EH (cell line): ENCODE data around the gene LCT.
"Not testable (repeated sequence)": the region's sequence is repeated elsewhere in the genome, so short reads cannot be mapped to it uniquely, and the experiment has no call there.

Experiments used
- DNase-seq: peaks from one replicate; pipeline ENCODE4 v3.0.0-alpha.2; 2015; ENCODE audit warnings: low read depth

The LCT gene

GRCh38 chr2:135831180-135831812 is 5.7 kb downstream of the LCT start:
- DNase-seq: no peak

GRCh38 chr2:135829378-135830135 is 7.4 kb downstream of the LCT start:
- DNase-seq: no peak

- DNase-seq: no peak
Observed at GRCh38 chr2:135826544-135826943, 10.4 kb downstream of the LCT start.

- no peak for DNase-seq
Observed at GRCh38 chr2:135825550-135826176, 11.3 kb downstream of the LCT start.

GRCh38 chr2:135825131-135825530 is 11.9 kb downstream of the LCT start:
- DNase-seq: no peak

GRCh38 chr2:135822855-135823254 is 14.1 kb downstream of the LCT start:
- DNase-seq: no peak

GRCh38 chr2:135821190-135821589 is 15.8 kb downstream of the LCT start:
- no peak for DNase-seq

GRCh38 chr2:135820003-135820618 is 16.9 kb downstream of the LCT start:
- DNase-seq: peak; percentile 55

GRCh38 chr2:135818937-135819610 is 17.9 kb downstream of the LCT start:
- peak; percentile 56 for DNase-seq

- DNase-seq: peak; percentile 37
Observed at GRCh38 chr2:135817951-135818350, 19.0 kb downstream of the LCT start.

GRCh38 chr2:135817466-135817865 is 19.5 kb downstream of the LCT start:
- no peak for DNase-seq

GRCh38 chr2:135815269-135815668 is 21.7 kb downstream of the LCT start:
- no peak for DNase-seq

- no peak for DNase-seq
Observed at GRCh38 chr2:135812907-135813511, 24.0 kb downstream of the LCT start.

- DNase-seq: not testable (repeated sequence)
Observed at GRCh38 chr2:135807874-135808273, 29.1 kb downstream of the LCT start.

- no peak for DNase-seq
Observed at GRCh38 chr2:135803278-135803677, 33.7 kb downstream of the LCT start.

GRCh38 chr2:135802350-135802749 is 34.6 kb downstream of the LCT start:
- no peak for DNase-seq

GRCh38 chr2:135800513-135801460 is 36.2 kb downstream of the LCT start:
- DNase-seq: no peak

GRCh38 chr2:135799738-135800137 is 37.2 kb downstream of the LCT start:
- no peak for DNase-seq

GRCh38 chr2:135798762-135799161 is 38.2 kb downstream of the LCT start:
- no peak for DNase-seq

- DNase-seq: no peak
Observed at GRCh38 chr2:135798275-135798705, 38.7 kb downstream of the LCT start.
